Left hindlimb (tissue), 1 donor: ENCODE results near the gene FZD1.

ENCODE experiments used
- DNase-seq: peaks from one replicate; pipeline ENCODE4 v3.0.0-alpha.2; 2018

The FZD1 gene

DNA sequence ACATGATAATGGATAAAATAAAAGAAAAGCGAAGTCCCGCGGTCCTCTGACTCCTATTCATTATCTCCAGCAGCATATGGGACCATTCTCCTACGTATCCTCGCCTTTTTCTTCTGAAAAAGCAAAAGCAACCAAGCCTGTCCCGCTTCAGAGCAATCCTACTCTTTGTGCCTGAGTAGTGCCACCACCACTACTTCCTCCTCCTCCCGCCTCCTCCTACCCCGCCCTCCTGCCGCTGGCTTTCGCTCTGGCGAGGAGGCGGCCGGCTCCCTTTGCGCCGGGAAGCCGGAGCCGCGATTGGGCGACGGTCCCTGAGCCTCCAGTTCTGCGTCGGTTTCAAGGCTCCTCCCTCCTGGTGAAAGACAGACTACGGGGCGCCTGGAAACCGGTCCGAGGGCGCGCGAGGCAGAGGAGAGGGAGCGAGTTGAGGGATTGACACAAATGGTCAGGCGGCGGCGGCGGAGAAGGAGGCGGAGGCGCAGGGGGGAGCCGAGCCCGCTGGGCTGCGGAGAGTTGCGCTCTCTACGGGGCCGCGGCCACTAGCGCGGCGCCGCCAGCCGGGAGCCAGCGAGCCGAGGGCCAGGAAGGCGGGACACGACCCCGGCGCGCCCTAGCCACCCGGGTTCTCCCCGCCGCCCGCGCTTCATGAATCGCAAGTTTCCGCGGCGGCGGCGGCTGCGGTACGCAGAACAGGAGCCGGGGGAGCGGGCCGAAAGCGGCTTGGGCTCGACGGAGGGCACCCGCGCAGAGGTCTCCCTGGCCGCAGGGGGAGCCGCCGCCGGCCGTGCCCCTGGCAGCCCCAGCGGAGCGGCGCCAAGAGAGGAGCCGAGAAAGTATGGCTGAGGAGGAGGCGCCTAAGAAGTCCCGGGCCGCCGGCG lies at the start of gene FZD1:
FZD1 (plus strand) TSS at position 388 of the 878 bp plus-strand sequence; CDS start at position 836, 448 bp downstream.
- peak; percentile 99 for DNase-seq

DNA sequence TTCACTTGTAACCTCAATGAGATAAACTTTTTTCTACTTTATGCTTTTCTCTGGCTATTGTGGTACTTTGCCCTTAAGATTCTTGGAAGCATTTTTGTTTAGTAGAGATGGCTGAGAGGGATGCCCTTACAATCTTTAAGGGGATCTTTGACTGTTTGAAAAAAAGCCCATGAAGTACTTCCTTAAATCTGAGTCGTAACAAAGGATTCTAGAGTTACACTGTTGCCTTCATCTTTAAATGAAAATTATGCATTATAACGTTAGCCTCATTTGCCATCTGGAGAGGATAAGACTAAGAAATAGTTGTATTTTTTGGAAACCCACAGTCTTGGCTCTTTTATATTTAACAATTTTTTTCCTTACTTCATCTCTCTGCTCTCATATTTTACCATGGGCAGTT lies 37.8 kb upstream of the FZD1 start:
- no peak for DNase-seq

DNA sequence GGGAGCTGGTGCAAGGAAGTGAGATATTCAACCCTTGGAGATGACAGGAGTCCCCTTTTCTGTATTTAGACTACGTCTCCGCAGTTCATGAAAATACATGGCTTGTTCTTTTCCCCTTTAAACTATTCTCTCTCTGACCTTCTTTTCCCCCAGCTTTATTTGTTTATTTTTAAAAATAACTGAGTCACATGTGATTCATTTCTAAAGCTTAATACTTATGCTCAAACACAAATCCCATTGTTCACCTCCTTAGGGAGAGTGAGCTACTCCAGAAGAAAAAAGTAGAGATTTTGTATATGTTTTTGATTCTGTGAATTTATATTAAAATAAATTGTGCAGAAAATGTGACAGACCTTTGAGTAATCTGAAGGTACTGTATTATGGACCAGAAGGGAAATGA lies 35.9 kb upstream of the FZD1 start:
- no peak for DNase-seq

DNA sequence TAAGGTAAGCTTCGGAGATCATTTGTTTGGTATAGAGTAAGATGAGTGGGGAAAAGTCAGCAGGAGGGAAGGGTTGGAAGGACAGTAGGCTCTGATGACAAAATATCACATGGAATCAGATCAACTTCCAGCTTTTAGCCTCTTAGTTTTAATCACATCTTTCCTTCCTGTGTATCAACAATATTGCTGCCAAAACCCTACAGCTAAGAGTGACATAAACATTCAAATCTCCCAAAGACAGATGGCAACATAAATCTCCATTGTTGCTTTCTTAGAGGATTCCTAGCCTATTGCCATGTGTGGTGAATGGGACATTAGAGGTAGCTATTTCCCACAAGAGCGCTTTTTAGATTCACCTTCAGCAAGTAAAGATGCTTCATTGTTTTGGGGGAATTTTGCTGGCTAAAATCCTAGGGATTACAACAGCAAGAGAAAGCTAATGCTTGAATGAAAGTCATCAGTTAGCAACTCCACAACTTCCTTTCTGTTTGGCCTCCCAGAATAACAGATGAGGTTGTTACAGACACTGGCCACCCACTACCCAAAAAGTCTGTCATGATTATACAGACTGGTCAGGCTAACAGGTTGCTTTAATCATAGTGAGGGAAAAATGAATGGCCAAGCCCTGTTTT lies 35.2 kb upstream of the FZD1 start:
- DNase-seq: no peak

DNA sequence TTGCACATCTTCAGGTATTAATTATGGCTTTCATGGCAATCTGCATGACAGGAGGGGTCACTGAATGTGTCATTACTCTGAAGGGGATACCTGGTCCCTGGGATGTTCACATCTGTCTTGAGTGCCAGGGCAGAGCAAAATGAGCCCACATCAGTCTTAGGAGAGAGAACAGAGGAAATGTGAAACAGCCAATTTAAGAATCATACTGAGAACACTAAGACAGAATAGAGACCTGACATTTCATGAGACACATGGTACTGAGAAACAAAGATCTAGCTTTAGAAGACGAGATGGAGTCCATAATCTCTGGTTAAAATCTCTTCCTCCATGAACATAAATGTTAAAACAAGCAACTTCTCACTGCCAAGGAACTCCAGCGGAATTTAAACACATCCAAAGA lies 34.1 kb upstream of the FZD1 start:
- DNase-seq: no peak

DNA sequence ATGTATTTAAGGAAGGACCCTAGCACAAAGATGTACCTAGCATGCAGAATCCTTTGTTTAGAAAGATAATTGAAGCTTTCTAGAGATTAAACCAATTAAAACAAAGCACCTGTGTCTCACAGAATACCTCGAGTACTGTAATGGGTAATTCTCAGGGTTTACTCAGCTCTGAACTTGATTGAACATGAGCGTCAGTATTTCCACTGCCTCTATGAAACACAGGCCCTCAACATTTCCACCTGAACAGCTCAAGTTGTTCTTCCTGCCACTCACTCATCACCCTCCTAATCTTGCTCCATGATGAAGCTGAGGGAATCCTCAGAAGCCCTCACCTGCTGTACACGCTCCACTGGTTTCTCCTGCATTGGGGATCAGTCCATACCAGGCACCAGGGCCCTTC lies 33.7 kb upstream of the FZD1 start:
- no peak for DNase-seq

DNA sequence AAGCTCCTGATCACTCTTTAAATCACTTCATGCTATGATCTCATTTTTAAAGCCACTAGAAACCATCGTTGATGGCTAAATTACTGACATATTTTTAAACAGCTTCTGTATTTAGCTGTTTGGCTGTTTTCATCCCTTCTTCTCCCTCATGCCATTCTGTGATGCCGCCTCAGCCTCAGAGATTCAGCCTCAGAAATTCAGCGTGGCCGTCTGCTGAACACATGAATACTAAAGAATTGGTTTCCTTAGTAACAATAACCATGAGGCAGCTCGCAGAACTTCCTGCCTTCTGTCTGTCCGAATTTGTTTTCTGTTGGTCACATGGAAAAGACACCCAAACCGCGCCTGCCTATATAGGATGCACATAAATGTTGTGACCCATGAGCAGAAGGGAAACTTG lies 31.0 kb upstream of the FZD1 start:
- DNase-seq: no peak

DNA sequence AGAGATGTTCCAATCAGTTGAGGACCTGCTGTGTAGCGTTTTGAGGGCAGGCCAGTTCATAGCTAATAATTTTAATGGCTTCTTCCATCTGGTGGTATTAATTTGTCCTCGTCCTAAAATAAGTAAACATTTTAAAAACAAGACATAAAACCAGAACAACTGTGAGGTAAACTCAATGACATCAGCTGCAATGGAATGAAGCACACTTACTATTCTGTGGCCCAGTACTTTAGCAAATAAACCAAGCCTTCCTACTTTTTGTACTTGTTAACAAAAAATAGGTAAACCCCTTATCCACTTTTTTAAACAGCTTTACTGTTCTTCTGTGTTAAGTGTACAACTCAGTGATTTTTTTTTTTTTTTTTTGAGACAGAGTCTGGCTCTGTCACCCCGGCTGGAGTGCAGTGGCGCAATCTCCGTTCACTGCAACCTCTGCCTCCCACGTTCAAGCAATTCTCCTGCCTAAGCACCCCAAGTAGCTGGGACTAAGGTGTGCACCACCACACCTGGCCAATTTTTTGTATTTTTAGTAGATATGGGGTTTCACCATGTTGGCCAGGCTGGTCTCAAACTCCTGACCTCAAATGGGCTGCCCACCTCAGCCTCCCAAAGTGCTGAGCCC lies 28.9 kb upstream of the FZD1 start:
- DNase-seq: no peak

DNA sequence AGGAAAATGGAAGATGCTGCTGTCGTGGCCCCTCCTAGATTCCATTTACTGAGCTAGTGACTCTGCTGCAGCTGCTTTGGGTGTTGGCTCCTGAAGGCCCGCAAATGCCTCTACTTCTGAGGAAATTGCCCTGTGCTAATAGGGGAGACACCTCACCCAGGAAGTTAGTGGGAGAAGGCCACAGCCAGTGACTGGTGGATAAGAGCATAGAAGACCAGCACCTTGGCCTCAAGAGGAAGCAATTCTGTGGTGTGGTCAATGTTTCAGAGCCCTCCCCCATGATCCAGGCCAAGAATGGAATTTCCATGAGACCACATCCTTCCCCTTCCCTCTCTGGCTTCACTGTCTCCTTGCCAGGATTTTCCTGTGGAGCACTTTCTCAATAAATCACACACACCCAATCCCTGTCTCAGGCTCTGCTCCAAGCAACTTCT lies 25.0 kb upstream of the FZD1 start:
- DNase-seq: peak; percentile 68

DNA sequence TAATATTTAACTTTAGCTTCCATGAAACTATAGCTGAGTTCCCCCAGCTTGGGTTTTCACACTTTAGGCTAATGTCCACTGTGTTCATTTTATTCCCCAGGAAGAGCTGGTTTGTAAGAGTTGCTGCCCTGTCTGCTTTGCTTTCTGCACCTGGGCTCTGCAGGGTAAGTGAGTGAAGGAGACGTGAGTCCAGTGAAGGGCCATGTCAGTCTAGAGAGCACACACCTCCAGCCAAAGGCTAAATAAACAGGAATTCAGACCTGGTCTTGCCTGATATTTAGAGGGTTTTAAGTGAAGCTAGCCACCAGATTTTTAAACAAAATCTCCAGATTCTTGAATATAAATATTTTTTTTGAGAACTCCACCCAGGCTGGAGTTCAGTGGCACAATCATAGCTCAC lies 24.5 kb upstream of the FZD1 start:
- DNase-seq: no peak

DNA sequence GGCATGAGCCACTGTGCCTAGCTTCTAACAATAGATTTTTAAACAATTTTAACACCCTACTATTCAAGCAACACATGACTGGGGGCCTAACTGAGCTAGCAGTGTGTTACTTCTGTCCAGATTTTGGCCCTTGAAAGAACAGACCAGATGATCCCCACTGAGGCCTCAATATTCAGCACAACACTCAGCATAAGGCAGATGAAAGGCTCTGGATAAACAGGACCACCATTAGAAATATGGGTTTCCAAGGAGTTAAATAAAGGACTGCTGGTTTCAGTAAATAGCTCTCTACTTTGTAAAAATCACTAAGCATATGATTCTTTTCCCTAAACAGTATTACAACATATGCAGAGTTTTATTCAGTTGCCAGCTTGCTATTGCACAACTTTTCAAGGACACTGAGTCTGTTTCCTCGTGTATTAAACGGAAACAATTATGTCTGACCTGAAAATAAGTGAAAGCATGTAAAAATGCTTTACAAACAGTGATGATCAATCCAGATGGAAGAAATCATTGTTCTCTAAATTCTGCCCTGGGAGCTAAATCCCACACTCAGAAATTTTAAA lies 23.8 kb upstream of the FZD1 start:
- no peak for DNase-seq

DNA sequence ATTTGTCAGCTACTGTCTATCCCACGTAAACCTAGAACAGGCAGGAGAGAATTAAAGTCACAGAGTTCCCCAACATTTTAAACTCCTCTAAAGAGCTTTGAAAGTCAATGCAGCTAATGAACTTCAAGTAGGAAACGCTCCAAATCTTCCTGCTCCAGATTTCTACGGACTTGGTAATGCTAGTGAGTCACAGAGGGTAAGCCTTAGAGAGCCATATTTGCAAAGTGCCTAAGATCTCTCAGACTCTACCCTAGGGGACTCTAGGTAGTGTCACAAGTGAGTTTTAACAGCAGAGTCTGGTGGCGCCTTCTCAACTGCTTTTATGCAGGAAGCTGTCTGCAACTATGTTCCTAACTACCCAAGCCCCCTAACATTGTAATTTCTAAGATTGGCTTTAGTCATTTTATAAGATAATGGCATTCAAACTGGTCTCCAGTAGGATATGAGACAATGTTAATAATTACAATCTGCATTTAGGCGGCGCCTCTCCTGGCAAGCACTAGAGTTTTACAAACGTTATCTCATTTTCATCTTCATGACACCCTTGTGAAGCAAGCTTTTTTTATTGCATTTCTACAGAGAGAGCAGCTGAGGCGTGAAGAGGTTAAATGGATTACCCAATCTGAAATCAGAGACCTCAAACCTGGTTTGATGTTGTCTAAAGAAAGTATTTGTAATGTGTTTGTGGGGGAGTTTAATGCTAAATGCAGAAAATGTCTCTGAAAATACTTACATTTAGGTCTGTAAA lies 22.0 kb upstream of the FZD1 start:
- DNase-seq: no peak

DNA sequence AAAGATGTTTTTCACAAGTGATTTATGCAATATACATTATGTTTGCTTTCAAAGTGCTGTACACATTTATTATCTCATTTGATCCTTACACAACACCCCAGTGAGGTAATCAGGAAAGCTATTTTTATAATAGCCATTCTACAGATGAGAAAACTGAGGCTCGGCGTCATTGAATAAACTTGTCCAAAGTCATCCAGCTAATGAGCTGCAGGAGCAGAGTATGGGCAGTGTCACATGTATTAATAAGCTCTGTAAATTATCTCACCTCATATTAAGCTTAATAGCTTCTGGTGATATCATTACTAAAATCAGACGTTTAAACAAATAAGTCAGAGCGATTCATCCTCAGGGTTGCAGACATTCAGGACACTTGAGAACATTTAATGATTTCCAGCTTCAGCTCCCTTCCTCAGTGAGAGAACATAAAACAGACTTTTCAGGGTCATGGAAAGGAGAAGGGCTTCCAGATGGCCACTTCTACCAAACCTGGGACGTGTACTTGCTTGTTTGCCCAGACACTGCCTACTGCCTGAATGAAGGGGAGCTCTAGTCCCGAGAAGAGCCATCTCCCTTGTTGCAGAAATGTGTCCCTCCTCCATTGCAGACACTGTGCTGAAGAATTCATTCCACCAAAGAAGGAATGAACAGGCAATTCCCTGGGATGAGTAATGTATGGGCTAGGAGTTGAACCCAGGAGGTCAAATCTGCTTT lies 20.5 kb upstream of the FZD1 start:
- DNase-seq: no peak

DNA sequence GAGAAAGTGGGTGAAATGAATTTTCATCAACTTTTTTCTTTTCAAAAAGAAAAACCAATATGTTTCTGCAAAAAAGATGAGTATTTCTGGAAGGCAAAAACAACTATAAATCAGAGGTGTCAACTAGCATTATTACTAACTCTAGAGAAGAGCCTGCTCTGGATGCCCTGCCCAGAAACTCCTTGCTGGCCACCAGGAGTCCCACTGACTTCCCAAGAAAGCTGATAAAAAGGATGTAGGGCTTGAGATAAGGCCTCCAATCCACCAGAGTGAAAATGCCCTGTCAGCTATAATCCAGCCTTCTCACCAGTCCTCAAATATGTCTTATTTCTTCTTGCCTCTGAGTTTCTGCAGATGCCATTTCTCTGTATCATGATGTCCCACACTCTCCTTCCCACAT lies 16.7 kb upstream of the FZD1 start:
- DNase-seq: no peak

DNA sequence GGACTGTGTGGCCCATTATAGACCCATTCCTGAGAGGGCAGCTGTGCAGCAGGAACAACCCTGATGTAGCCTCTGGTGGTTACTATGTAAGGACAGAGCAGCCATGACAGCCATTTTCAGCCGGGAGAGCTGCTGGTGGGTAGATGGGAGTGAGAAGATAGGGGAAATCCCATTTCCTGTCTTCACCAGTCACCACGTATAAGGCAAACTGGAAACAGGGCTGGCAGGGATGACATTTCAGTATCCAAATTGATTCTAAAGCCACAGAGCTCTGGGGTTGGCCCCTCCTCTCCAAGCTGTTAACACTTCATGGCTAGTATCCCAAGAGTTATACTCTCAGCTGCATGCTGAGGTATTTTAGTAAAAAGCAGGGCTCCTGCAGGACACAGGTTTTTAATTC lies 15.2 kb upstream of the FZD1 start:
- DNase-seq: no peak

DNA sequence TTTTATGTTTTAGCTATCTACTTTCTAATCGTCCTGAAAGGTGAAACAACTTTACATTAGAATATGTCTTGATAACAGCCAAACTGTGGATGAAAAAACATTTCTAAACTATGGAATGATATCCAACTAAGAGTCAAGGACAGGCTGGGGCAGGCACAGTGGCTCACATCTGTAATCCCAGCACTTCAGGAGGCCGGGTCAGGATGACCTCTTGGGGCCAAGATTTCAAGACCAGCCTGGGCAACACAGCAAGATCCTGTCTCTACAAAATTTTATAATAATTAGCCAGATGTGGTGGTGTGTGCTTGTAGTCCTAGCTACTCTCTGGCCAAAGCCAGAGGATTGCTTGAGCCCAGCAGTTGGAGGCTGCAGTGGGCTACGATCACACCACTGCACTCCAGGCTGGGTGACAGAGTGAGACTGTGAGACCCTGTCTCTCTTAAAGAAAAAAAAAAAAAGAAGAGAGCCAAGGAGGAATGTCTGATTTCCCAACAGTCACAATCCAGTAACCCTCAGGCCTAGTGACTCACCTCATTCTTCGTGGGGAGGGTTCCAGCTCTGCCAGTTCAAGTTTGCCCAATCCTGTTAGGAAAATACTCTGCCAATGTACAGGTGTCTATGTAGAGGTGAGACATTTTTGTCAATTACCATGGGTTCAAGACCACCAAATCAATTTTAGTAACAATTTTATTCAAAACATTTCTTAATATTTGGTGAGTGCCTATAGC lies 14.6 kb upstream of the FZD1 start:
- DNase-seq: no peak

DNA sequence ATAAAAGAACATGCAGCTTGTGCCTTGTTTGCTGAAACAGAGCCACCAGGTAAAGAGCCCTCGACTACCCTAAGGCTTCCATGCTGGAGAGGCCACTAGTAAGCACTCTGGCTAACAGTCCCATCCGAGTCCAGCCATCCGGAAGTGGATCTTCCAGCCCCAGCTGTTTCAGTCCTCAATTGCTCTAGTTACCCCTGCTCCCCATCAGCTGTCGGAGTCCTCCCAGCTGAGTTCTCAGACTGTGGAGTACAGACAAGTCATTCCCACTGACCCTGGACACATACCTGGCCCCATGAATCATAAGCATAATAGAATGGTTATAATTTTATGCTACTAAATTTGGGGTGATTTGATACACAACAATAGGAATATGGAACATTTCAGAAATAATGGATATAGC lies 13.5 kb upstream of the FZD1 start:
- DNase-seq: no peak

DNA sequence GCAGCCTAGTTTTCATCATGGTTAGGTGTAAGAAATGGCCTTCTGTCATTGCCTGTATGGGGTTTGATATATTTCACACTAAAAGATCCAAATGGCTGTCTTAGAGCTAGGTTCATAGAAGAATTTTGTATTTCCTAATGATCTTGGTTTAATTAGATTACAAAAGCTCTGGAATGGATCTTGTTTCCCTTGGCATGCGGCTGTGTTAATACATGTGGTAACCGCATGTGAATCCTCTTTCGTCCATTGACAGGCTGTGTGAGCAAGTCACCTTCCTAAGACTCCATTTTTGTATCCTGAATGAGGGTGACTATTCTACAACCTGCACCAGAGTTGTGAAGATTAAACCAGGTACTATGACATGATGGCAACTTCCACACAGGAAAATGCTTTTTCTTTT lies 12.4 kb upstream of the FZD1 start:
- no peak for DNase-seq

DNA sequence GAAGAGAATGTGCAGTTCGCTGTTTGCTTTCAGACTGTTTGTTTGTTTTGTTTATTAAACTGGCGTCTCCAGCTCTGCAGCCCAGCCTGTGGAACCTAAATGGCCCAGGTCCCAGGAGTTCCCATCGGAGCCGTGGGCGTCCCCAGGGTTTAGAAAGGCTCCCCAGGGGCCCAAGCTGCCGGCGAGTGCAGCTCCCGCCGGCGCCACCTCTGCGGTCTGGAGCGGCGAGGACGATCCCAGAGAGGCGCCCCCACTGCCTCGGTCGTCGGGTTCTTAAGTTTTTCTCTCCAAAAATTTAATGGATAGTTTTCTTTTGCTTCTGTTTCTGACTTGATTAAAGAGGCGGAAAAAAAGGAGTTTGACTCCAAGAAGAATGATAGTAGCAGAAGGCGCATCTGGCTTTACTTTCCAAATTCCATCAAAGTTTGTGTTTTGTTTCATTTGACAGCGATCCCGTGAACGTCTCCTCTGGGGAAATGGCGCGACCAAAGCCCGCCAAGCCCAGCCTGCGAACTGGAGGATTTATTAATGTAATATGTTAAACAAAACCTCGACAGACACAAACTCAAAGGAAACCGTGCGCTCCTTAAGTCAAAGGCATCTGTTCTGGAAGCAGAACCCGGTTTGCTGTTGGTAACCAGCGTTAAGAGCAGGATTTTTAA lies 718 bp upstream of the FZD1 start:
- DNase-seq: peak; percentile 44

DNA sequence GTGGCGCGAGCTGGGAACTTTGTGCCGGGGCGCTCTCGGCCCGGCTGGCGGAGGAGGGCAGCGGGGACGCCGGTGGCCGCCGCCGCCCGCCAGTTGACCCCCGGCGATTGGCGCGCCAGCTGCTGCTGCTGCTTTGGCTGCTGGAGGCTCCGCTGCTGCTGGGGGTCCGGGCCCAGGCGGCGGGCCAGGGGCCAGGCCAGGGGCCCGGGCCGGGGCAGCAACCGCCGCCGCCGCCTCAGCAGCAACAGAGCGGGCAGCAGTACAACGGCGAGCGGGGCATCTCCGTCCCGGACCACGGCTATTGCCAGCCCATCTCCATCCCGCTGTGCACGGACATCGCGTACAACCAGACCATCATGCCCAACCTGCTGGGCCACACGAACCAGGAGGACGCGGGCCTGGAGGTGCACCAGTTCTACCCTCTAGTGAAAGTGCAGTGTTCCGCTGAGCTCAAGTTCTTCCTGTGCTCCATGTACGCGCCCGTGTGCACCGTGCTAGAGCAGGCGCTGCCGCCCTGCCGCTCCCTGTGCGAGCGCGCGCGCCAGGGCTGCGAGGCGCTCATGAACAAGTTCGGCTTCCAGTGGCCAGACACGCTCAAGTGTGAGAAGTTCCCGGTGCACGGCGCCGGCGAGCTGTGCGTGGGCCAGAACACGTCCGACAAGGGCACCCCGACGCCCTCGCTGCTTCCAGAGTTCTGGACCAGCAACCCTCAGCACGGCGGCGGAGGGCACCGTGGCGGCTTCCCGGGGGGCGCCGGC lies 870 bp downstream of the FZD1 start:
- DNase-seq: peak; percentile 74
